ENCODE data around the gene KLF11. TPM values are rescaled to one million over a fixed set of nuclear protein-coding genes. Genes with fewer than 3 reads are reported as not detected.
A peak's percentile ranks its signal among the peaks of the same experiment; 100 is the strongest.

The KLF11 gene
- polyA plus RNA-seq, 2 of the 4 experiments (the other 2 are of a cell fraction) = 2.8 to 8.2 TPM

DNA sequence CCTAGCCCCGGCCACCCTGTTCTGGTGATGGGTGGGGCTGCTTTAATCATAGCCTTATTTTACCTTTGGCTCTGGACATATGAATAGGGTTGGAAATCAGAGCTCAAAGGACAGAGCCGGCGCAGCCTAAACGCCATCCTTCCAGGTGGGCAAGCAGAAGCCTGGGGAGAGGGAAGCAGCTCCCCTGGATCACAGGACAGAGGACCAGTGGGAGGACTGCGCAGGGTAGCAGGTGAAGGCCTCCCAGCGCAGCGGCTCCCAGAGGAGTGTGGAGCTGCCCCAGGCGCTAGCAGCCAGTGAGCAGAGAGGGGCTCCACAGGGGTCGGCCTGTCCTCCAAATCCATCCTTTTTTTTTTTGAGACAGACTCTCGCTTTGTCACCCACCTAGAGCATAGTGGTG lies 53.3 kb downstream of the KLF11 start:
- H3K9me3 ChIP-seq = no peaks in the 10 kb centered on the region
- DNase-seq (ENCODE audit: low read depth in 1 of 2, low spot score in 1 of 2) (no peak), ATAC-seq (peak in 1 of 2 experiments; percentile 5; a peak in 2 of 6 replicates), FAIRE-seq (no peak)
- peaks cover 5% of the 10 kb centered on the region for H3K4me1 ChIP-seq
- no peak overlapping the region for H3K27ac ChIP-seq
- CTCF ChIA-PET = interaction anchor here (0.6 to 19.0 kb wide), 43 partner anchors 10 to 571 kb away, joined by 3 to 612 read pairs (median 4); partner anchors contain the start of genes CYS1, ODC1, RRM2 and TAF1B
- POLR2A ChIA-PET = interaction anchor here (1.1 to 1.2 kb wide), 2 partner anchors 17 to 24 kb away, joined by 3 to 4 read pairs; partner anchors contain the start of gene CYS1
- TF ChIP-seq ELK1 (IDR thresholded peaks at IDR 0.05; ENCODE audit: low read depth, low read length) (no peak), HOXB5 (CRISPR knock-in tag; IDR thresholded peaks at IDR 0.05) (no peak), SREBF2 (IDR thresholded peaks at IDR 0.05) (no peak), POLR2A (IDR thresholded peaks at IDR 0.05; ENCODE audit: low read length) (no peak), ZSCAN20 (CRISPR knock-in tag; IDR thresholded peaks at IDR 0.05) (no peak), HDAC2 (IDR thresholded peaks at IDR 0.05) (no peak), ZFP36 (IDR thresholded peaks at IDR 0.05; ENCODE audit: borderline replicate concordance, partially characterized antibody) (no peak), CHD2 (IDR thresholded peaks at IDR 0.05; ENCODE audit: low read length, partially characterized antibody) (no peak), ZNF302 (CRISPR knock-in tag; IDR thresholded peaks at IDR 0.05) (no peak), RNF2 (IDR thresholded peaks at IDR 0.05; ENCODE audit: borderline replicate concordance, low read depth) (no peak)
- no peak overlapping the region for H3K4me2 ChIP-seq
- no peak overlapping the region for H3K4me3 ChIP-seq
- 91% methylated on average over 10 of the region's 10 CpGs for WGBS (ENCODE audit: missing lambda C conversion rate)

DNA sequence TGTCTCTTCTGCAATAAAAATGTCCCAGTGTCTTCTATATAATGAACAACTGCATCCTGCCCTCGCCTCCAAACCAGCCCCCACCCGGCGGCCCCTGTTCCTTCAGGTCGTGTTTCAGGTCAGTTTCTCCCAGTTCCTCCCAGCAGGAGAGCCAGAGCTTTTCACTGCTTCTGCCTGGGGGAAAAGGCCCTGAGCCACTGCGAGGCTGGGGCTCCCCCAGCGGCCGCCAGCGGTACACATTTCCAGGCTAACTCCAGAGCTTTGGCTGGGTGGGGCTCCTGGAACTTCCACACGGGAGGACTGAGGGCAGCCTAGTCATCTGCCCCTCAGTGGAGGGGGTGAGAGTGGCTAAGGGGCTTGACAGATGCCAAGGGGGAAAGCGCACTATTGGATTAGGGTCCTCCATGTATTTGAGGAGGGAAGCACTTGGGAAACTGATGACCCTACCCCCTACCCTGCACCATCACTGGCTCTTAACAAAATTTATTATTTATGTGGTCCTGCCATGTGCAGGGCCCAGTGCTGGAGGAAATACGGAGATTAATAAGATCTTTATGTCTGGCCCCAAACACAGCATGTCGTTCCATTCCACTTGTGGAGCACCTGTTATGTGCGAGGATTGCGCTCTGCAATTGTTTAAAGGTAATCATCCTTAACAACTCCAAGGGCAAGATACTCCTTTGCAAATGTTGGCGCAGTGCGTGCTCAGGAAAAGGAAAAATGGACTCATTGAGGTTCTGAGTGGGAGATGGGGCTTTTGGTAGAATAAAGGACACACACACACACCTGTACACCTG lies 54.2 kb downstream of the KLF11 start:
- H3K4me3 ChIP-seq = no peak overlapping the region
- H3K4me1 ChIP-seq = peaks cover 5% of the 10 kb centered on the region
- WGBS (ENCODE audit: missing lambda C conversion rate) = 29% methylated on average over 16 of the region's 16 CpGs
- peak overlapping the region; percentile 25 for H3K4me2 ChIP-seq
- ChIA-PET POLR2A (interaction anchor here (1.1 to 1.4 kb wide), 3 partner anchors 18 to 25 kb away, joined by 3 to 4 read pairs (median 3); partner anchors contain the start of gene CYS1), CTCF (interaction anchor here (0.6 to 19.0 kb wide), 42 partner anchors 9 to 936 kb away, joined by 3 to 612 read pairs (median 4); partner anchors contain the start of genes CYS1, ODC1, RRM2 and TAF1B)
- TF ChIP-seq ZFP36 (IDR thresholded peaks at IDR 0.05; ENCODE audit: borderline replicate concordance, partially characterized antibody) (no peak), ELK1 (IDR thresholded peaks at IDR 0.05; ENCODE audit: low read depth, low read length) (no peak), POLR2AphosphoS2 (conservative IDR thresholded peaks at IDR 0.05; ENCODE audit: low read length) (no peak), MAZ (IDR thresholded peaks at IDR 0.05; ENCODE audit: borderline replicate concordance, low read depth, low read length) (no peak), CTCF (IDR thresholded peaks at IDR 0.05) (peak; percentile 88), RCOR1 (IDR thresholded peaks at IDR 0.05; ENCODE audit: low read depth, low read length) (no peak), RFX5 (IDR thresholded peaks at IDR 0.05) (no peak), PBX3 (IDR thresholded peaks at IDR 0.05) (no peak), EHMT2 (IDR thresholded peaks at IDR 0.05; ENCODE audit: low read depth) (no peak), RAD21 (conservative IDR thresholded peaks at IDR 0.05 in 1 of 2, IDR thresholded peaks at IDR 0.05 in 1 of 2) (peak; percentile 81 to 86), PHF8 (IDR thresholded peaks at IDR 0.05; ENCODE audit: borderline replicate concordance, low read depth) (no peak), ZC3H11A (IDR thresholded peaks at IDR 0.05) (no peak), SMC3 (IDR thresholded peaks at IDR 0.05) (peak; percentile 55)
- TF ChIP-seq, protein P1, sequence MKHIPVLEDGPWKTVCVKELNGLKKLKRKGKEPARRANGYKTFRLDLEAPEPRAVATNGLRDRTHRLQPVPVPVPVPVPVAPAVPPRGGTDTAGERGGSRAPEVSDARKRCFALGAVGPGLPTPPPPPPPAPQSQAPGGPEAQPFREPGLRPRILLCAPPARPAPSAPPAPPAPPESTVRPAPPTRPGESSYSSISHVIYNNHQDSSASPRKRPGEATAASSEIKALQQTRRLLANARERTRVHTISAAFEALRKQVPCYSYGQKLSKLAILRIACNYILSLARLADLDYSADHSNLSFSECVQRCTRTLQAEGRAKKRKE (CRISPR knock-in tag; IDR thresholded peaks at IDR 0.05; ENCODE audit: low read depth) = no peak
- TF ChIP-seq, protein P2, sequence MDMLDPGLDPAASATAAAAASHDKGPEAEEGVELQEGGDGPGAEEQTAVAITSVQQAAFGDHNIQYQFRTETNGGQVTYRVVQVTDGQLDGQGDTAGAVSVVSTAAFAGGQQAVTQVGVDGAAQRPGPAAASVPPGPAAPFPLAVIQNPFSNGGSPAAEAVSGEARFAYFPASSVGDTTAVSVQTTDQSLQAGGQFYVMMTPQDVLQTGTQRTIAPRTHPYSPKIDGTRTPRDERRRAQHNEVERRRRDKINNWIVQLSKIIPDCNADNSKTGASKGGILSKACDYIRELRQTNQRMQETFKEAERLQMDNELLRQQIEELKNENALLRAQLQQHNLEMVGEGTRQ (IDR thresholded peaks at IDR 0.05) = no peak
- H3K9me3 ChIP-seq = no peaks in the 10 kb centered on the region
- no peak overlapping the region for H3K27ac ChIP-seq
- no peak for FAIRE-seq
- peak; percentile 70 to 97 for DNase-seq (ENCODE audit: low read depth in 1 of 2, low spot score in 1 of 2)
- ATAC-seq = peak; percentile 97 to 99
